ENCODE results near the gene AGAP9.
A peak's percentile ranks its signal among the peaks of the same experiment; 100 is the strongest.
"Not testable (repeated sequence)": the region's sequence is repeated elsewhere in the genome, so short reads cannot be mapped to it uniquely, and the experiment has no call there.

Gene AGAP9

DNA sequence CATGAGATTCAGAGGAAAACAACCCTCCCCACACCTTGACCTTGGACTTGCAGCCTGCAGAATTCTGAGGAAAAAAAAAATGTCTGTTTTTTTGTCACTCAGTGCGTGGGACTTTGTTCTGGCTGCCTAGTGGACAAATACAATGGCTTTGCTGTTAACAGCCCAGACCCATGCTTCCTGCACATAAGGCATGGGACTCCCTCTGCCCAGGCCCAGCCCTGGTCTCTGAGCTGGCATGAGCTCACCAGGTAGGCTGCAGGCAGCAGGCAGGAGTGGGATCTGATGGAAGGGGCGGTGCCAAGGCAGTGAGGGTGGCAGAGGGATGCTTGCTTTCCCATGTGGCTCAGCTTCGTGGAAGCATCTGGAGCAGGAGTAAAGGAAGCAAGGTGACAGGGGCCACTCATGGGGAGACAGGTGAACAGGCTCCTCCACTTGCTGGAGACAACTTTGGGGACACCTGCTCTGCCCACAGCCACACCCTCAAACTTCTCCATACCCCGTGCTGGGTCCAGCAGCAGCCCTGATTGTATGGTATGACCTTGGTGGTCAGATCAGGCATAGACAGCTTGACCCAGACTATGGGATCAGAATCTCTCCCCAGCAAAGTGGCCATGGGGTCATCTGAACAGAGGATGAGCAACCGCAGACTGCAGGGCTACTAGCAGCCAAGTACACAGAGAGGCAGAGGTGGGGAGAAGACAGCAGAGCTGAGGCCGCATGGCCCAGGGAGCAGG, 66.5 kb downstream of the AGAP9 start:
- no peak for DNase-seq

GRCh38 chr10:47456079-47456785, 67.2 kb downstream of the AGAP9 start:
- DNase-seq: no peak

DNA sequence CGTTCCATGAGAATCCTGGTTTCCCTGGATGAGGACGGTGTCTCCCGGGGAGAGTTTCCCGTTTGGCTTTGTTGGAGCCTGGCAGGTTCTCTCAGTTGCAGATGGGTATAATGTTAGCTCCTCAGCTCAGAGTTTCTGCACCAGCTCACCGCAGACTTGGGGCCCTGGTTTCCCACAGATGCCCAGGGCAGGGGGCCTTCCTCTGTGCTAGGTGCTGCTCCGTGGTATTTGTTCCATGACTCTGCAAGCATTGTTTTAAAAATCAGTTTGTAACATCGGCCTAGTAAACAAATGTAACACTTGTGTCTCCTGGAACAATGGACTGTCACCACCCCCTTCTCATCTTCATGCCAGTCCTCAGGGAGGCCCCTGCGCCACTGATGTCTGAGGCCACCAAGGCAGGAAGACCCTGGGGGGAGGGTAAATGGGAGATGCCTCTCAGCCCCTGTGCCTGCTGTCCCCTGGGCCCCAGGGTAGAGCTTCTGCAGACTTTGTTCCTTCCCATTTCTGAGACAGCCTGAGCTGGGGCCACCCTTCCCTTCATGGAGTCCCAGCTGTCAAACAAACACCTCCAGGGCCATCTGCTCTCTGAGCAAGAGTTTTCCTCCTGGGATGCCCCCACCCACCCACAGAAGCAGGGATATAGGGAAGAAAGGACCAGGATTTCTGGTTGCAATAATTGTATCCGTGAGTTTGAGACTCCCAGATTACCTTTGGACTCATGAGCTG, 67.9 kb downstream of the AGAP9 start:
- not testable (repeated sequence) for DNase-seq

GRCh38 chr10:47454780-47455058, 68.7 kb downstream of the AGAP9 start:
- DNase-seq: no peak

- DNase-seq: no peak
Observed at GRCh38 chr10:47454008-47454779, 69.2 kb downstream of the AGAP9 start.

DNA sequence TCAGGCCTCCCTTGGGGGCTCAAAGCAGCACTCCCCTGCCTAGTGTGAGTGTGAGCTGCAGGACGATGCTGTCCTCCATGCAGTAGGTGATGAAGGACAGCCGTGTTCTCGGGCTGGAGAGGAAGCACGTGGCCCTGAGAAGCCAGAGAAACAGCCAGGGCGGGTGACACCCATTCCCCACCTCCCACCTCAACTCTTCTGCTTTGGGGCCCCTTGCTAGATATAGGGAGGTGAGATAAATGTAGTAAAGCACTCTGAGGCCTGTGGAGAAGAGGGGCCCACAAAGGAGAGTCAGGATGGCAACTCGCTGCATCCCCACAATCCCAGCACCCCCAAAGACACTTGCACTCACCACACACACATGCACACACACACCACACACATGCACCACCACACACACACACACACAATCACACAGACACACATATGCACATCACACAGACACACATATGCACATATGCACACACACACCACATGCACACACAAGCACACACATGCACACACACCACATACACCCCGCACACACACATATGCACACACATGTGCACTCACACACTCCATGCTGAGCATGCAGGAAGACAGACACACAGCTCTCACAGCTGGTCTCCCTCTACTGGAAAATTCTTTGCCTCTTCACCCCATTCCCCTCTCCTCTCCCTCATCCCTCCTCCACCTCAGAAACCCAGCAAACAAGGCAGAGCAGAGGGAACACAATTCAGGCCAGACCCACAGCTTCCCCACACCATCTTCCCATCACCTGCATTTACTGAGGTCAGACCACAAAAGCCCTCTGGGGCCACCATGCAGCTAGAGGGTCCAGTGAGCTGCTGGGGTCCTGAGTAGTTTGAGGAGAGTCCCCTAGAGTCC, 70.1 kb downstream of the AGAP9 start:
- no peak for DNase-seq

DNA sequence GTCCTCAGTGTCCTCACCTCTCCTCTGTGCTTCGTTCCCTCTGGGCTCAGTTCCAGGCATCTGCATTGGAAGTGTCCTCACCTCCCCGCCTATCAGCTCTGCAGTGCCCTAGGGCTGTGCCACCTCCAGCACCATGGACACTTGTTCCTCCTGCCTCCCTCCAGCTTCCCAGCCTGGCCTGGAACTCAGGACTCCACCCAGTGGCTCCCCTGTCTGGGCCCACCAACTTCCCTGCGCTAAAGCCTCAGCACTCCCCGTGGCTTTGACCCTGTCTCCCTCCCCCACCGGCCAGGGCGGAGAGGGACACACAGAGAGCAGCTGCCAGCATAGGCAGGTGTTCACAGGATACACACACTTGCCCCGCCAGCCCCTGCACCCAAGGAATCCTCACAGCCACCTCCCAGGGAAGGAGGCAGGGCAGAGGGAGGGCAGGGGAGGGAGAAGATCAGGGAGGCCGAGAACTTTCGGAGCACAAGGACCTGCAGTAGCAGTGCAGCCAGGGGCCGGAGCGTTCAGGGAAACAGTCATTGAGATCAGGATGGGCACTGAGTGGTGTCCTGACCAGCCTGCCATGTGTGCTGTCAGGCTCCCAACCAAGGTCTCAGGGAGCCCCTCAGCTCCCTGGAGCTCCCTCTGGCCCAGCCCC, 70.8 kb downstream of the AGAP9 start:
- DNase-seq: peak in 2 of 3 experiments; percentile 24 to 54

GRCh38 chr10:47451998-47452494, 71.4 kb downstream of the AGAP9 start:
- no peak for DNase-seq
